HG03175 (cell line): ENCODE measurements around the gene FHDC1.

Experiments
- ATAC-seq: cut with Tn5 transposase; IDR thresholded peaks from one replicate; pipeline ENCODE4 v1.9.1; 2021; ENCODE audit warnings: mild to moderate bottlenecking, moderate library complexity; ENCODE audit not compliant: unreplicated experiment

The FHDC1 gene

DNA sequence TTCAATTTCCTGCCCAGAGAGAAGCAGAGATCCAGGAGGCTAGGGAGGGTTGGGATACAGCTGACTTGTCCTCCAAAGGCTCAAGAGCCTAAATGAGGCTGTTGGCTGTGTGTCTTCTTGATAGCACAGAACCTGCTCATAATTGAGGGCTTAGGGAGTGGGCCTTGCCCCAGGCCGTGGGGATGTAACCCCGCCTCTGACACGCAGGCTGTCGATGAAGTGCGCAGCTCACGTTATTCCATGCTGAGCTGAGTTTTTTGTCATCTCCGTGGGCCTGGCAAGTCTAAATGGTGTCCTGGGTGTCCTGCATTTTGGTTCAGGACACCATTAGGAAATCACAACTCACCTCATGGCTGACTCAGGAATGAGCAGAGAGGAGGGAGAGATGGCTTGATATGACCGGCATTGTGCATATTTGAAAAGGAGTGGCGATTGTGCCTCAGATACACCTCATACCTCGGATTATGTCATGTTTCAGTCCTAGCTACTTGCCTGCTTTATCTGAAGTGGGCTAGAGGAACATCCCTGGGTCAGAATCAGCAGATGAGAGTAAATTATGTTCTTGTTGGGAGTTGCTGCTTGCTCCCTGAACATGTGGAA, 43.7 kb downstream of the FHDC1 start:
- no peak for ATAC-seq

DNA sequence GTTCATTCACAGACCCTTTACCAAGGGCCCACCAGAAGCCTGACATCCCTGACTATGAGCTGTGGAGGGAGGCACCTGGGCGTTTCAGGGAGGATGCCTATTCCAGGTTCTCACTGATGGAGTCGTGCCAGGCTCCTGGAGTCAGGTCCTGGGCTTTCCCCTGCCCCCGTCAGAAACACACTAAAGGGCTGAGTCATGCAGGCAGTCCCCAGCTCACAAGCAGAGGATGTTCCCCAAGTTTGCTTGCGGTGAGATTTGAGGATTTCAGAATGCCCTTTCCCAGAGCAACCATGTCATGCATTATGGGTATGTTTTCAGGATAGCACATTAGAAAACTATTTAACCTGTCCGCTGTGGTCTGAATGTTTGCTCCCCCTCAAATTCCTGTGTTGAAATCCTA, 45.2 kb downstream of the FHDC1 start:
- ATAC-seq: no peak

DNA sequence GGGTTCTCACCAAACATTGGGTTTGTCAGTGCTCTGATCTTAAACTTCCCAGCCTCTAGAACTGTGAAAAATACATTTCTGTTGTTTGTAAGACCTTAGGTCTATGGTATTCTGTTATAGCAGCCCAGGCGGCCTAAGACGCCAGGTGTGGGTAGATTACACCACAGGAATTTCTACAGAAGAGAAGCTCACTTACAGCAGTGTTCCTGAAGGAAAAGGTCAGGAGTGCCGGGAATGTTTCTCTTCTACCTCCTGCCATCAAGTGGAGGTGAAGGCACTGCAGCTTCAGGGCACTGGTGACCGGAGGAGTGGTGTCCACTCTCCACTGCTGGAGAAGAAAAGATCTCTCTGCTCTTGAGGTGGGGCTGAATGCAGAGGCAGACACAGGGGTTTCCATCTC, 45.7 kb downstream of the FHDC1 start:
- no peak for ATAC-seq

DNA sequence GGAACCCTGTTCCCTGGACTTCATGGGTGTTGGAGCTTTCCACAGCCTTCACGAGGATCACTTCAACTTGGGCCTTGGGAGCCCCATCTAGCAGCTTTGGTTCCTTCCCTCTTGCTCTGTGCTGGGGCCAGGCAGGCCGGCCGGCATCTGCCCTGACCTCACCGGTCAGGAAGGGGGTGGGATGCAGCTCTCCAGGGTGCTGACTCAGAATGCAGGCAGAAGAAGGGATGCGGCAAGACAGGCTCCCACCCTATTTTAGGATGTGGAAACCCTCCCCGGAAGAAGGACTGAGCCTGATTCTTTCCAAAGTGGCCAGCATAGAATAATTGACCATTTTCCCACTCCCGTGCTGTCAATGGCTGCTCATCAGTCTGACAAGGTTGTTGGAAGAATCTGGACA, 47.1 kb downstream of the FHDC1 start:
- no peak for ATAC-seq

DNA sequence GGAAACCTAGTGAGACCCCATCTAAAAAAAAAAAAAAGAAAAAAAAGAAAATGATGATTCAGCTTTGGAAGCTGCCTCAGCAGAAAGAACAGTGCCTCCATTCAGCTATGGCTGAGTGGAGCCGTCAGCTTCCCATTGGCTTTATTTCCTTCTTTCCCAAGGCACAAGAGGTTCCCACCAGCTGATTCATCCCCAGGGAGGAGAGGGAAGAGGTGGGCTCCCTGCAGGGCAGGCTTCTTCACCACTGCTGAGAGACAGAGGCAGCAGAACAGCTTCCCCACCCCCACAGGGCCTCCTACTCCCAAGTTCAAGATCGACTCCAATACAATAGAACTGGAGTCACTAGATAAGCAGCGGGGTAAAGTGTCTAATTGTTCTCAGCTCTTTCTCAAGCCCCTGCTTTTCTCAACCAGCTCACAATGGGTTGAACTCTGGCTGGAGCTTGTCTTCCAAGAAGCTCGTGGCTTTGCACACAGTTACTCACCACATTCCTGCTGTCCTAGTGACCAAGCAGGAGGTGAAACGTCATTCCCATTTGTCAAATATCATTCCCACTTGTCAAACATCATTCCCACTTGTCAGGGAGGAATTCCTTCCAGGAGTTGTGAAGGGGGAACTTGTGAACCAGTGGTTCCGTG, 47.8 kb downstream of the FHDC1 start:
- ATAC-seq: no peak

DNA sequence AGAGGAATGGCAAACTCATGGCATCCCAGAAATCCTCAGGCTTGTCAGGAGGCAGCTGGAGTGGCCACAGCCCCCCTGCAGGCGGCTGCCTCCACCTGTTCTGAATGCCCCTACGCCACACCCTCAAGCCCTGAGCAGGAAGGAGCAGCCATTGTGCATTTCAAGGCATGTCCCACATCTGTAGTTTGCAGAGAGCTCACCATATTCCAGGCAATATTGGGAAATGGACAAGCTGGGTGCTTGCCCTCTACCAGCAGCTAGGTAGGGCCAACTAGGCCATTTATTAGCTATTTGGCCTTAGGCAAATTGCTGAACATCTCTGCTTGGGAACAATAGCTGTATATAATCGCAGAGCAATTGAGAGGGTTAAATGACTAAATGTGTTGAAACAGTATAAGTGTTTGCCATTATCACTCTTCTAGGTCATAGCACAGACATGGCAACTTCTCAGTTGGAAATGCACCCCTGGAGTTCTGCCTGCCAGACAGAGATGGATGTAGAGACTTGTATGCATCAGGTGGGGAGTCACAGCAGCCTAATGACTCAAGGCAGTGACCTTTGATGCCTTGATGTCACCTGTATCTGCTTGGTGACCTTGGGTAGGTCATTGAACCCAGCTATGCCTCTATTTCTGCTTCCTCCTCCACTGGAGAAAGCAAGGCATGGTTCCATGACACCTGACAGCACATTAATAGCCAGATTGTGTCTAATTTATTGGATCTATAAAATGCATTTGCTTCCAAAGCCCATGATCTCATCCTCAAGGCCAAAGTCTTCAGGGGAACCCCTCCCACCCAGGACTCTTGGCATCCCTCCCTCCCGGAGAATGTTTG, 52.8 kb downstream of the FHDC1 start:
- ATAC-seq: no peak

DNA sequence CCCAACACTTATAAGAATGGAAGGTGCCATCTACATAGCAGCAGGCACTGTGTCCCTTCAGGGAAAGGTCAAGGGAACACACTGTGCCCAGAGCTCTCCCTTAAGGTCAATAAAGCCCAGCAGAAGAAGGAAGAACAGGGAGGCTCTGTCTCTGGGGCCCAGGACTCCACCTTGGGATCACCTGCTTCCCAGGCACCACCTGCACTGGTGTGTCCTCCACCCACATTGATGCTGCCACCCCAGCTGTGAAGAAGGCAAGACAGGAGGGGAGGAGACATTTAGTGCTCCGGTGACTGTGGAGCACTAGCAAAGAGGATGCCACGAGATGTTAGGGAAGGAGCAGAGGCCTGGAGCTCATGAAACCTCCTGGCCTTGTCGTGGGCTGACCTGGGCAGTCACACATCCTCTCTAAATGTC, 53.4 kb downstream of the FHDC1 start:
- ATAC-seq: no peak

DNA sequence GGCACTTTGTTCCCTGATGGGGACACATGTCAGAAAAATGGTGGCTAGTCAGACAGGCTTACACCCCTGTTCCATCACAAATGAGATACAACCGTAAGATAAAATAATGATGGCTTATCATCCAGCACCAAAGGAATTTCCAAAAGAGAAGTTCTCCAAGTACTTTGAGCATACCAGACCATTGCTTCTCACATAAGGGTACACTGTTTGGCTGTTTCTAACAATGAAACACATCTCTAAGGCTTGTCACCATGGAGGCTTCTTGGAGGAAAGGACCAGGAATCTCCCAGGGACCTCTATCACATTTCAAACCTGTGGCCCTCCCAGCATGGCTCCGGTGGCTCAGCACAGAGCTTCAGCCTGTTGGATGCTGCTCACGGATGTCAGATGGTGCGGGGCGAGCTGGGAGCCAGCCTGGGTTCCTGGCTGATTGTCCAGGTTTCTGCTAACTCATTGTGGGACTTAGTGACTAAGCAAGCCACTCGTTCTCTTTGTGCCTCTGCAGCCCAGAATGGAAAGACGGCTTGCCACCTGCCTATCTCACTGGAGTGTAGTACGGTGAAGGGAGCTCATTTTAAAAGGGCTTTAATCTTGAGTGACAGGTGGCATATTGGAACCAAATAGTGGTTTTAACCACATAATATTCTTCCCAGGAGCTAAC, 54.5 kb downstream of the FHDC1 start:
- ATAC-seq: no peak

DNA sequence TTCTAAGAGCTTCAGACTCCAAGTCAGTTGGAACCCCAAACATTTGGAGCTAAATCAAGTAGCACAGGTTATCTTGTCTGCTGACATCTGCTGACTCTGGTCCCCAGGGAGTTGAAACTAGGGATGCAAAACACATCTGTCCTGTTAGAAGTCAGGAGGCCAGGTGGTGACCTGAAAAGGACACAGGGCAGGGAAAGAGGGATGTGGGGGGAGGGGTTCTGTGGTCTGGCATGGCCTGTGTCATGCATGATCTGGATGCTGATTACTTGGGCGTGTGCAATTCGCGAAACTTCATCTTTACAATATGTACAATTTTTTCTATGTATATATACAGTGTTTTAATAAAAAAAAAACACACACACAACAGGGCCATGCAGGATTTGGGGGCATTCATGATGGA, 55.3 kb downstream of the FHDC1 start:
- no peak for ATAC-seq

DNA sequence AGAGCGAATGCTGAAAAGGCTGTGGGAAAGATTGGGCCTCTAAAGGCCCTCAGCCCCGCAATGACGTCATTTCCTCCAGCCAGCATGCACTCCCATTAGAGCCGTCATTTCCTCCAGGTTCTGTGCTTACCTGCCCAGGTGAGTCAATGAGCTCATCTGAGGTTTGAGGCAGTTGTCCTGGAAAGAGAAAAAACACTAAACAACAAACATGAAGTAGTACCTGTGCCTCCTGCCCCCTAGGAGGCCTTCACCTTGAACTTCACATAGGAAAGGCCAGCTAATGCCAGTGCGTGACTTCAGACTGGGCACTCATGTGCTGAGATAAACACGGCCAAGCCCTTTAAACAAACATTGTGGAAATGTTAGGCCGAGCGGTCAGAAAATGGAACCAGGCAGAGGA, 55.9 kb downstream of the FHDC1 start:
- no peak for ATAC-seq

DNA sequence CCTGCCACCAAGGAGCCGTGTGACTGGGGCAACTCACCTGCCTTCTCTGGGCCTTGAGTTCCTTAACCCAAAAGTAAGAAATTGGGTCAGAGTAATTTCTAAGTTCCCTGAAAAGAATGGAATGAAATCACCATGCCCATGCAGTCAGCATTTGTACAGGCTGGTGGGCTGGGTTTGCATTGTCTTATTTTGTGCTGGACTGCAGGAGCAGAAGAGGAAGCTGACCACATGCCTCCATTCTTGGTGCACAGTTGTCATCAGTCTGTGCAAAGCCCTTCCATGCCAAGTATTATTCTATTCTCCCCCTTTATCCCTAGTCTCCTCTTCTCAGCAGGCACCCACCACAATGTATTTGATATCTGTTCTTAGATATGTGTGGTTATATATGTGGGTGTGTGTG, 56.3 kb downstream of the FHDC1 start:
- no peak for ATAC-seq

DNA sequence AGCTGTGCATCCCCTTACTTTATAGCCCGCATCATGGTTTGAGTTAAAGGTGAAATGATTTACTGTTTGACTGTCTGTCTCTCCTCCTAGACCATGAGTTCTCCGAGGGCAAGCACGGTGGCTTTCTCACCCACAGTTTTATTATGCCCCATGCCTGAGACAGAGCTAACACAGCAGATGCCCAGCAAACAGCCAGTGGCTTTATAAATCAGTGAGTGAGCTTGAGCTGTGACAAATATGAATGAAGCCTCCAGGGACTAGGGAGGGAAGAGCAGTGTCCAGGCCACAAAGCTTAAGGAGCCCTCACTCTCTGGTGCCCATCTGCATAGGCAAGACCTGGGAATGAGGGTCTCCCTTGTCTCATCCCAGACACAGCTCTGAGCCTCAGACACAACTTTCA, 57.9 kb downstream of the FHDC1 start:
- no peak for ATAC-seq

DNA sequence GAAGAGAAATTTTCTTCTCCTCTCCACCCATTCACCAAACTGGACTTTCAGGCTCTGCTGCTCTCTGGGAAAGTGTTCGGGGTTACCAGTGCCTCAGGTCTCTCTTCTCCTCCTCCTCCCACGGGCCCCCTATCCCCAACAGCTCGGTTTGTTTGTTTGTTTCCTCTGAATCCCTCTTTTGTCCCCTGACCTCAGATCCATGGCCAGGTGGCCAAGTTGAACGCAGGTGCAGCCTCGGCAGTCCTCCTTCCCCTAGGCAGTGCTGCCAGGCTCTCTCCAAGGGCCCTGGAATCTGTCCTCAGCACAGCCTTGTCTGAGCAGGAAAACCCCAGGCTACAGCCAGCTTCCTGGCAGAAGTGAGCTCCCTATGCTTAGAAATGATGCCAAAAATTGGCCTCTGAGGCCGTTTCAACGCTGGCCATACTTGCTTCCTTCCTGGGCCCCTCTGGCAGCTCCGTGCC, 60.0 kb downstream of the FHDC1 start:
- no peak for ATAC-seq

DNA sequence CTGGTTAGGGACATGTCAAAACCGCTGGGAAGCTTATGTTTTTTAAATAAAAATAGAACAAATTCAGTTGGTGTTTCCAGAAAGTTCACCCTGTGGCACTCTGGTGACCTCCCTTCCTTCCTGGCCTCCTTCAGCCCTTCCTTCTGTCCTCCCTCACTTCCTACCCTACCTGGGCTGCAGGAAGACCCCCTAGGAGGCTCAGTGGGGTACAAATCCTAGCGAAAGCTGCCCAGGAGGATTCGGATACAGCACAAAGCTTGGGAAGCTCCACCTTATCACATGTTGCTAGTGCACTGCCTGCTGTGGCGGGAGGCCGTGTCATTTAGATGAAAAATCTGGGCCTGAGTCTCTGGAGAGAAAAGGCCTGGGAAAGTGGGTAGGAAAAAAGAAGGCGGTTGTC, 60.5 kb downstream of the FHDC1 start:
- no peak for ATAC-seq

DNA sequence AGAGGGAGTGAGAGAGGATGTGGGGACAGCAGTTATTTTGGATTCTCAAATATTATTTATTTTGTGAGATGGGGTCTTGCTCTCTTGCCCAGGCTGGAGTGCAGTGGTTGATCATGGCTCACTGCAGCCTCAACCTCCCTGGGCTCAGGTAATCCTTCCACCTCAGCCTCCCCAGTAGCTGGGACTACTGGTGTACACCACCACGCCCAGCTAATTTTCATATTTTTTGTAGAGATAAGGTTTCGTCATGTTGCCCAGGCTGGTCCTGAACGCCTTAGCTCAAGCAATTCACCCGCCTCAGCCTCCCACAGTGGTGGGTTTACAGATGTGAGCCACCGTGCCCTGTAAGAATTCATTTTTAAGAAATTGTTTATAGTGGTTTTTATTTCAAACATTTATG, 61.2 kb downstream of the FHDC1 start:
- ATAC-seq: no peak

DNA sequence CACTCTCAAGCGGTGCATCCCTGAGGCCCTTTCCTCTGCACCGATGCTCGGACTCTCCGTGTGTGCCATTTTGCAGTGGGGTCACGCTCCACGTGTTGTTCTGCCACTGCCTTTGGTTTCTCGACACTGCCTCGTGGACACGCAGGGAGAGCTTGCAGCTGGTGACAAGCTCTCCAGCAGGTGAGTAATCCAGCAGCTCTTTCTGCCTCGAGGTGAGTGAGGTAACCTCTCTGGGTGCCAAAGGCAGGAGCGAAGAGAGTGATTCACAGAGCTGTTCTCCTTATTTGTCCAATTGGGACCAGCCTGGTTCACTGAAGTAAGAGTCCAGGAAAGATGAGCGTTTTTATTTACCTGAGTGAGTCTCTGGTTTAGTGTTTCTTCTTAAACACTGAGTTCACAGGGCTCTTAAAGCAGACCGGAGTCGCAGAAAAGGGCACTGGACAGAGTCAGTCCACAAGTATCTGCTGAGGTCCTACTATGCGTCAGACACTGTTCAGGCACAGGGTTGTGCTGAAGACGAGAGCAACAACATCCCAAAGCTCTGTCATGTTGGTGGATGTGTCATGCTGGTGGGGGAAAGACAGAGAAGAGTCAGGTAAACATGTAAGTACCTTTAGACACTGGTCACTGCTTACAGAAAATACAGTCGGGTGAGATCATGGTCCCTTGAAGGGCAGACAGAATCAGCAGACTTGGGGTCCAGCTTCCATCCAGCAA, 61.8 kb downstream of the FHDC1 start:
- ATAC-seq: no peak

DNA sequence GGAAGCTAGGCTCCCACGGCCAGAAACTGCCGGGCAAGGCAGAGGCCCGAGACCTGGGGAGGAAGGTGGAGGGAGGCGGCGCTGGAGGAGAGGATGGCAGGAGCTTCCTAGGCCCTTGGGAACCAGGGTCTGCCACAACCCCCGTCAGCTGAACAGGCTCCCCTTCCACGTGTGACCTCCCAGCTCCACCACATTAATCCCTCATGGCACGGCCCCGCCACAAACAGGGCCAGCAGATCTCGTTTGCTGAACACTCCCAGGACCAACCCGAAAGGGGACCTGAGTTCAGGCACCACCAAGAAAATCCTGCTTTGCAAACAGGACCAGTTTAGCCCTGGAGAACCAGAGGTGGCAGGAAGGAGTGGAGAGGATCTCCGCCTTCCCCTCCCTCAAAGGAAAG, 62.7 kb downstream of the FHDC1 start:
- no peak for ATAC-seq

DNA sequence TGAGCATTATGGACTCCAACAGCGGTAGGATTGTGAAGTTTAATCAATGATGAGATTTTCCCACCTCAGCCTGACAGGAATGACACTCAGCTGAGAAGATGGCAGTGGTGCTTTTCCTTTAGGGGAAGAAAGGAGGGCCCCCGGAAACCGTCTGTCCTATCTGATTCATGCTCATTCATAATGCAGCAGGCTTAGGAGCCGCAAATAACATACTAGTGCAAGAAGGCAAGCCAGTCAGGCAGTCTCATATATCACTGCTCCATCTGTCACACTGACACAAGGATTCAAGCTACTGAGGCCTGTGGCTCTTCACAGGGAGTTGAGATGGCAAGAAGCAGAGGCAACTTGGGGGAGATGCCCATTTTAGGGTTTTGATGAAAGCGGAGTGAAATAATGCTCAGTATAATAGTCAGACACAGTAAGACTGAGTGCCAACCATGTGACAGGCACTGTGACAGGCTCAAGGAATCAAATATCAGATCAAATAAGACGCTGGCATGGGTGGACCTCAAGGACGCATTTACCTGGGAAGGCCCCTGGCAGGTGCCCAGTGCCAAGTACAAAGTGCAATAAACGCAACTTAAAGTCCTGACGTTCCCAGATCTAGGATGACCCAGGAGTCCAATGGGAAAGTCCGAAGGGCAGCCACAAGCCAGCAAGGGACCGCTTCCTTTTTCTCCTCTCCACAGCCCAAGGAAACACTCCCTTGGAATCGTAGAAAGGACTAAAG, 63.4 kb downstream of the FHDC1 start:
- ATAC-seq: no peak

DNA sequence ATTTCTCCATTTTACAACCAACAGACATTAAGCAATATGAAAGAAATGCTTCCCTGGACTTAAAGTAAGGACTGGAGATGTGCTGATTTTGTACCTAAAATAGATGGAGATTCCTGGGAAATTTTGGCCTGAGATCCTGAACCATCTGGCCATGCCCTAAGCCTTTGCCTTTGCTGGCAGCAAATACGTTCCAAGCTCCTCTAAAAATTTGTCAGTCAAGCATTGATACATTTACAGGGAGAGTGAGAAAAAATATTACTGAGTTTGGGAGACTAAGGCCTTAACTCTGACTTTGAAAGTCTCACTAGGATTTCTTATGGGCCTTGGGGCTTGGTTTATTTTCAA, 63.9 kb downstream of the FHDC1 start:
- no peak for ATAC-seq

DNA sequence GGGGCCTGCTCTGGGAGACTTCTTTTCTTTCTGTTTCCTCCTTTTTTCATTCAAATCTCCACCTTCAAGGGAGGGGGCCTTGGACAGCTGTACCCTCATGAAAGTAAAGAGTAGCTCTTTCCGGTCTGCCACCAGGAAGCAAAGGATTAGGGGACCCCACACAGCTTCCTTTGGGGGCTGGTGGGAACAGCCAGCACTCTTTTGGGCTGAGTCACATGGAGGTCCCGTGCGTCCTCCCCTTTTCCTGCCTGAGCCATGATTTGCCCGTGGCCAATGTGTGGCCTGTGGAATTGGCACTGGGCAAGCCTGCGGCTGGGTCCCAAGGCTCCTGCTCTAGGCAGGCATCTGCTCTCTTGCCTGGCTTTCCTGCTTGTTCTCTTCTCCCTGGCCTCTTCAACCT, 65.5 kb downstream of the FHDC1 start:
- ATAC-seq: no peak
